Activated T-helper 2 cell treated with anti-CD3 and anti-CD28 coated beads, Interferon-gamma antibody, Interleukin-2, Interleukin-4, amounts not matched to agents 10 μg/mL and 5 μg/mL and 100 μg/mL, durations not matched to agents 14 hours and 24 hours and 36 hours (primary cell): ENCODE results near the gene NPLOC4. TPM values are rescaled to one million over a fixed set of nuclear protein-coding genes. Genes with fewer than 3 reads are reported as not detected.

ENCODE experiments used
- DNase-seq: peaks from one replicate; pipeline ENCODE4 v3.0.0; 2021; ENCODE audit warnings: low spot score
- H3K27ac Mint-ChIP-seq: one replicate; pipeline ENCODE4 v1.8.0; 2021; ENCODE audit warnings: mixed read lengths
- H3K27me3 Mint-ChIP-seq: one replicate; pipeline ENCODE4 v1.8.0; 2021; ENCODE audit warnings: low read depth, mixed read lengths
- H3K36me3 Mint-ChIP-seq: one replicate; pipeline ENCODE4 v1.8.0; 2021; ENCODE audit warnings: low read depth, mixed read lengths
- H3K4me1 Mint-ChIP-seq: one replicate; pipeline ENCODE4 v1.8.0; 2021; ENCODE audit warnings: low read depth, mixed read lengths
- H3K4me3 Mint-ChIP-seq: one replicate; pipeline ENCODE4 v1.8.0; 2021; ENCODE audit warnings: low read depth, mild to moderate bottlenecking, moderate library complexity, mixed read lengths
- H3K9me3 Mint-ChIP-seq: one replicate; pipeline ENCODE4 v1.8.0; 2021; ENCODE audit warnings: mixed read lengths
- intact Hi-C: fragments of 100-400 bp; cut with micrococcal nuclease; formaldehyde crosslinking; loops from one replicate; pipeline ENCODE4 v1.15.1; 2023
- total RNA-seq: library from RNA; stranded (reverse); gene quantifications from 2 replicates; pipeline ENCODE4 v1.2.3, GENCODE V29; 2022

NPLOC4 gene
- total RNA-seq, 1 donor from 2014 or later: 138 TPM

DNA sequence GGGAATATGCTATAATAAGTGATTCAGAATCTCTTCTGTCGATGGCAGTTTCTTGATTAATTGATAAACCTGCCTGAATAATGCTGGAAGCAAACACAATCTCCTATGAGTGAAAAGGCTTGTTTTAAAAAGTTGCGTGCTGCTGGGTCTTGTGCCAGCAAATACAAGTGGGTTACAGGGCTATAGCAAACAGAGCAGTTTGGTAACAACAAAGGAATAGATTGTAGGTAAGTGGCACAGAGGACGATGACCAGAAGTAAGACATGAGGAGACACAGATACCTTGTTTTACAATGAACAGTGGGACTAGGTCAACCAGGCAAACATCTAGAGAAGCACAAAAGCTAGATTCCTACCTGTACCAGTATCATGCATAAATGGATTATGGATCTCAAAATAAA, 61.1 kb downstream of the NPLOC4 start:
- Mint-ChIP-seq H3K36me3 (peaks cover 66% of the 10 kb centered on the region), H3K9me3 (no peaks in the 10 kb centered on the region), H3K4me1 (peaks cover 3% of the 10 kb centered on the region), H3K4me3 (no peak overlapping the region), H3K27ac (no peak overlapping the region), H3K27me3 (no peaks in the 10 kb centered on the region)
- DNase-seq: no peak
- intact Hi-C loops: no loop called here

DNA sequence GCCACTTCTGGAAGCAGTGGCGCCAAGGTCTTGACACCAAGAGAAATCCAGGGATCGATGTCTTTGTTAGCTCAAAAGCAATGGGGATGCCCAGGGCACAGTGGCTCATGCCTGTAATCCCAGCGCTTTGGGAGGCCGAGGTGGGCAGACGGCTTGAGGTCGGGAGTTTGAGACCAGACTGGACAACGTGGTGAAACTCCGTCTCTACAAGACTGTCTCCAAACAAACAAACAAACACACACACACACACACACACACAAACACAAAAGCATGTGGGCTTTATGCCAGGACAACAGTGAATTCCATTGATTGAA, 62.3 kb downstream of the NPLOC4 start:
- no peak overlapping the region for H3K27ac Mint-ChIP-seq
- H3K4me1 Mint-ChIP-seq: peaks cover 3% of the 10 kb centered on the region
- H3K4me3 Mint-ChIP-seq: no peak overlapping the region
- no peaks in the 10 kb centered on the region for H3K9me3 Mint-ChIP-seq
- intact Hi-C loops: no loop called here
- no peak for DNase-seq
- H3K27me3 Mint-ChIP-seq: no peaks in the 10 kb centered on the region
- peaks cover 65% of the 10 kb centered on the region for H3K36me3 Mint-ChIP-seq

DNA sequence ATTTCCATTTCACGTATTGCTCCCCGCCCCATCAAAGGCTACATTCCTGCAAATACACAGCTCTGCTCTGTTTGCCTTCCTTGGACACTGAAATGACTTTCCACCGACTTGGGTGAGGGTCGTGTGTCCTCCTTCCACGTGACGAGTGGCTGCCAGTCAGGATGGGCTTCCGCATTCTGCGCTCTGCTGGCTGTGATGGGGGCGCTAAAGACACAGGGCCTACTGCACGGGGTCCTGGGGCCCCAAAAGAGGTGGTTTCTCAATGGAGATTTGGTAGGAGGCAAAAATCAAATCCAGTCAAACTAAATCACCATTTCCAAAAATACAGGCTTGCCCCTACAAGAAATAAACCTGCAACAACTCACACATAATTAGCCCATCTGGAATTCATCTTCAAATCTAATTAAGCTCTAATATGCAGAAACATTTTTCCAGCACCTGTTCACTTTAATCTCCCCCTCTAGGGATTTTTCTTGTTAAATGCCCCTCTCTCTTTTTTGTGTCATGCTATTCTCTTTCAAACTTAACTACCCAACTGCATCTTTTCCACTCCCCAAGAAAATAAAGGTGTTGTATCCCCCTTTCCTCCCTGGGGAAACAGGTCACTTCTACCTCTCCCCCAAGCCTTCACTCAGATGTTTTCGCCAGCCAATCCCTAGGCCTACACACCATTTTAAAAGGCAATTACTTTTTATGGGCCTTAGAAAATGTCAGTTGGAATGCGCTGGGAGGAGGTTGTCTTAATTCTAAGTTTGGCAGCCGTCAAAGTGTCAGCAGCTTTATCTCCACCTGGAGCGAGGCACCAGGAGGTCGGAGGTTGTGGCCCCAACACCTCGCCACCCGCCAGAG, 62.9 kb downstream of the NPLOC4 start:
- H3K4me1 Mint-ChIP-seq: peaks cover 3% of the 10 kb centered on the region
- peaks cover 64% of the 10 kb centered on the region for H3K36me3 Mint-ChIP-seq
- H3K27me3 Mint-ChIP-seq: no peaks in the 10 kb centered on the region
- no peak for DNase-seq
- intact Hi-C loops: no loop called here
- no peak overlapping the region for H3K4me3 Mint-ChIP-seq
- H3K9me3 Mint-ChIP-seq: no peaks in the 10 kb centered on the region
- no peak overlapping the region for H3K27ac Mint-ChIP-seq

GRCh38 chr17:81572563-81573168, 64.2 kb downstream of the NPLOC4 start:
- Mint-ChIP-seq H3K27ac (no peak overlapping the region), H3K27me3 (no peaks in the 10 kb centered on the region), H3K4me1 (no peaks in the 10 kb centered on the region), H3K9me3 (no peaks in the 10 kb centered on the region), H3K36me3 (peaks cover 68% of the 10 kb centered on the region), H3K4me3 (no peak overlapping the region)
- no peak for DNase-seq
- intact Hi-C loops: no loop called here

- H3K36me3 Mint-ChIP-seq: peaks cover 74% of the 10 kb centered on the region
Observed at GRCh38 chr17:81570964-81571363, 65.9 kb downstream of the NPLOC4 start.

GRCh38 chr17:81569986-81570514, 66.9 kb downstream of the NPLOC4 start:
- H3K36me3 Mint-ChIP-seq: peaks cover 76% of the 10 kb centered on the region
- H3K27ac Mint-ChIP-seq: no peak overlapping the region
- no peaks in the 10 kb centered on the region for H3K4me1 Mint-ChIP-seq
- H3K27me3 Mint-ChIP-seq: no peaks in the 10 kb centered on the region
- no peak for DNase-seq
- intact Hi-C loops: no loop called here
- H3K9me3 Mint-ChIP-seq: no peaks in the 10 kb centered on the region
- H3K4me3 Mint-ChIP-seq: no peak overlapping the region

More at GRCh38 chr17:81570964-81571363, 65.9 kb downstream of the NPLOC4 start:
- Mint-ChIP-seq H3K27me3 (no peaks in the 10 kb centered on the region), H3K4me3 (no peak overlapping the region), H3K9me3 (no peaks in the 10 kb centered on the region), H3K27ac (no peak overlapping the region), H3K4me1 (no peaks in the 10 kb centered on the region)
- intact Hi-C loops: no loop called here
- no peak for DNase-seq

GRCh38 chr17:81568416-81568815, 68.5 kb downstream of the NPLOC4 start:
- no peak overlapping the region for H3K27ac Mint-ChIP-seq
- intact Hi-C loops: no loop called here
- H3K27me3 Mint-ChIP-seq: no peaks in the 10 kb centered on the region
- H3K9me3 Mint-ChIP-seq: no peaks in the 10 kb centered on the region
- peaks cover 74% of the 10 kb centered on the region for H3K36me3 Mint-ChIP-seq
- H3K4me1 Mint-ChIP-seq: no peaks in the 10 kb centered on the region
- no peak for DNase-seq
- H3K4me3 Mint-ChIP-seq: no peak overlapping the region

DNA sequence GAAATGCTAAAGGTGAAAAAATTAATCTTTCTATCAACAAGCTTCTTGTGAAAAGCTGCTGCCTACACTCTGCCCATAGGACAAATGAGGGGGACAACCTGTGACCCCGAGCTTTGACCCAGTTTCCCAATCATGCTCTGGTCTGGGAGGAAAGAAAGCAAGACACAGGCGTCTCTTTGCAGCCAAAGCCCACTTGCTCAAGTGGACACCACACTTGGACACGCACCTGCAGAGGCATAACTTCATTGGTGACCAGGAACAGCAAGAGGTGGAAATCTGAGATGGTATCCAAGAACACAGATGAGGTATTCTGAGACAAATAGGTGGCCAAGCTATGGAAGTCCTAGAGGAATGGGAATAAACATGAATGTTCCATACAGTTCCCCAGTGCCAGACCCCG, 69.7 kb downstream of the NPLOC4 start:
- peaks cover 75% of the 10 kb centered on the region for H3K36me3 Mint-ChIP-seq
- no peaks in the 10 kb centered on the region for H3K27me3 Mint-ChIP-seq
- intact Hi-C loops: no loop called here
- H3K4me3 Mint-ChIP-seq: no peak overlapping the region
- H3K9me3 Mint-ChIP-seq: no peaks in the 10 kb centered on the region
- DNase-seq: no peak
- H3K27ac Mint-ChIP-seq: no peak overlapping the region
- no peaks in the 10 kb centered on the region for H3K4me1 Mint-ChIP-seq

DNA sequence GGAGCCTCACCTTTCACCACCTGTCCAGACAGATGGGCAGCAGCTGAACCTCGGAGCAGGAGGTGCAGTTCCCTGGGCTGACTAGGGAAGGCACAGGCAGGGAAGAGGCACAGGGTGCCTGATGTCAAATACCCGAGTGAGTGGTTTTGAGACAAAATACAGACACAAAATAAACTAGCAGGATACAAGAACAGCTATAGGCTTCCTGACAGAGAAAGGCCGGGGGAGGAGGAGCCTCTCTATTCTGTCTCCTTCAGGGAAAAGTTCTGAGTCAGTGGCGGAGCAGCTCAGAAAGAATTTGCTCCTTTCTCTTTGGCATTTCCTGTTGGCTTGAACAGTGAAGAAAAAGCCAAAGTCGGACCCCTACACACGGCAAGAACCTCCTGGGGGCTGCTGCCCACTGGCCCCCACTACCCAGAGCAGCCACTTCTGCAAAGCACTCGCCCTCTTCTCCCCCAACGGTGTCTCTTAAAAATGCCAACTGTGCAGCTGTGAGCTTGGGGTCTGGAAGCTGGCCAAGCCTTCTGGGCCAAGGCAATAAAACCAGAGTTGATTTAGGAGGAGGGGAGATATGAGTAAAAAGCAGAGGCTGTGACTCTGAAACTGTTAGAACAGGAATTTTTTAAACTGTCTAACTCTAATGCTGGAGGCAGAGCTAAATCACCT, 70.3 kb downstream of the NPLOC4 start:
- H3K4me1 Mint-ChIP-seq: no peaks in the 10 kb centered on the region
- H3K27ac Mint-ChIP-seq: no peak overlapping the region
- no peaks in the 10 kb centered on the region for H3K27me3 Mint-ChIP-seq
- no peaks in the 10 kb centered on the region for H3K9me3 Mint-ChIP-seq
- no peak overlapping the region for H3K4me3 Mint-ChIP-seq
- DNase-seq: no peak
- H3K36me3 Mint-ChIP-seq: peaks cover 79% of the 10 kb centered on the region
- intact Hi-C loops: no loop called here

DNA sequence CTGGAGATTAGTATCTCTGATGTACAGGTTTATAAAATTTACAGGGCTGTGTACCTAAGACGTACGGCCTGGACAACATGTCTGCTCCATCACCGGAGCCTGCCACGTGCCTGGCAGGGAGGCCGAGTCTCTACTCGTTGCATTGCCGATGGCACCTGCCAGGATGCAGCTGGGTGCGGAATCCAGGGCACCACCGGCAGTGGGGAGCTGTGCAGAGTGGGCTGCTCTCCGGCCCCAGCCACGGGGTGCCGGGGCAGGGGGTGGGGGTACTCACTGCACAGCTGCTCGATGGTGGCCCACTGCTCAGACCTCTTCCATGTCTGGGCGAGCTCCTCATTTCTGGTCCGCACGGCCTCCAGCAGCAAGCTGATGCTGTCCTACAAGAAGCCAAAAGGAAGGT, 71.7 kb downstream of the NPLOC4 start:
- Mint-ChIP-seq H3K27ac (no peak overlapping the region), H3K4me1 (no peaks in the 10 kb centered on the region), H3K27me3 (no peaks in the 10 kb centered on the region), H3K36me3 (peaks cover 79% of the 10 kb centered on the region), H3K9me3 (no peaks in the 10 kb centered on the region), H3K4me3 (no peak overlapping the region)
- intact Hi-C loops: no loop called here
- DNase-seq: no peak

DNA sequence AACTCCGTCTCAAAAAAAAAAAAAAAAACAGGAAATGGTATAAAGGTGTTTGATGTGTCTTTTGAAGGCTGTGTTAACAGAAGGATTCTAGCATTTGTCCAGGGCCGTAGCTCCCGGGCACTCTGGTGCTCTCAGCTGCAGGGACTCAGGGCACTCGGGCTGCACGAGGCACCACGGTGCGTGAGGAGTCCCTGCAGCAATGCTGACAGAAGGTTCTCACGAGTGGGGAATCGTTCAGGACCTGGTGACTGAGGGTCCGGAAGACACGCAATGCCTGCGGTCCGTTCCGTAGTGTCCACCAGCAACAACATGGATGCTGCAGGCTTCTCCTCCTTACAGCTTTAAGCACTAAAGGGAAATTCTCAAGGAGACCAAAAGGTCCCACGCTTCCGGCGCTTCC, 72.1 kb downstream of the NPLOC4 start:
- DNase-seq: no peak
- H3K27me3 Mint-ChIP-seq: no peaks in the 10 kb centered on the region
- peaks cover 75% of the 10 kb centered on the region for H3K36me3 Mint-ChIP-seq
- H3K9me3 Mint-ChIP-seq: no peaks in the 10 kb centered on the region
- no peaks in the 10 kb centered on the region for H3K4me1 Mint-ChIP-seq
- intact Hi-C loops: no loop called here
- no peak overlapping the region for H3K27ac Mint-ChIP-seq
- H3K4me3 Mint-ChIP-seq: no peak overlapping the region

GRCh38 chr17:81563861-81564586, 72.9 kb downstream of the NPLOC4 start:
- no peaks in the 10 kb centered on the region for H3K4me1 Mint-ChIP-seq
- H3K9me3 Mint-ChIP-seq: no peaks in the 10 kb centered on the region
- no peaks in the 10 kb centered on the region for H3K27me3 Mint-ChIP-seq
- intact Hi-C loops: no loop called here
- no peak for DNase-seq
- H3K27ac Mint-ChIP-seq: no peak overlapping the region
- no peak overlapping the region for H3K4me3 Mint-ChIP-seq
- peaks cover 72% of the 10 kb centered on the region for H3K36me3 Mint-ChIP-seq
